Coronary artery (tissue), 2 donors: Measurements from ENCODE around the gene FOXG1.

ENCODE experiments used
- DNase-seq: peaks from one replicate; pipeline ENCODE4 v3.0.0-alpha.2; 2017; ENCODE audit warnings: low spot score
- H3K27ac ChIP-seq, 2 donors: fragments of 200-600 bp; sonication (generic); one replicate each; pipeline ENCODE4 v1.5.1; 2016 to 2019
- H3K4me3 ChIP-seq: fragments of 200-600 bp; sonication (generic); 2 replicates; pipeline ENCODE4 v1.5.1; 2016; ENCODE audit warnings: mild to moderate bottlenecking, moderate library complexity
- TF ChIP-seq, protein P1 (sequence below): fragments of 200-600 bp; sonication (generic); IDR thresholded peaks from one replicate; pipeline ENCODE4 v1.5.1; 2019; ENCODE audit warnings: antibody characterized with exemption

Gene FOXG1

DNA sequence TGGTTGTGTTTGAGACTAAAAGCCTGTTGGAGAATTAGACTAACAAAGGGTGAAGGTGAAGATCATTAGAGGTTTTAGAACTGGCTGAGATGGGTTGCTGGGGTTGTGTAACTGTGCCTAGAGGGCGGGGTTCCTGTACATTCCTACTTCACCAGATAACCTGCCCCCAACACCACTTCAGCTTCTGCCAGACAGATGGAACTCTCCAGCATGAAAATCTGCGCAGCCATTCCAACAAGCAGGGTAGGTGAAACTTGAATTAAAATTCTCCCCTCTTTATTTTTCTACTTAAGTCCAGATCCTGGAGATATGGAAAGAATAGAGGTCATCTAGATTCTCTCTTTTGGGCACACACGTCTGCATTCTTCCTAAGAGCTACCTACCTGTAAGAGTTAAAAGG is 6.0 kb downstream of the FOXG1 start:
- TF ChIP-seq, protein P1, sequence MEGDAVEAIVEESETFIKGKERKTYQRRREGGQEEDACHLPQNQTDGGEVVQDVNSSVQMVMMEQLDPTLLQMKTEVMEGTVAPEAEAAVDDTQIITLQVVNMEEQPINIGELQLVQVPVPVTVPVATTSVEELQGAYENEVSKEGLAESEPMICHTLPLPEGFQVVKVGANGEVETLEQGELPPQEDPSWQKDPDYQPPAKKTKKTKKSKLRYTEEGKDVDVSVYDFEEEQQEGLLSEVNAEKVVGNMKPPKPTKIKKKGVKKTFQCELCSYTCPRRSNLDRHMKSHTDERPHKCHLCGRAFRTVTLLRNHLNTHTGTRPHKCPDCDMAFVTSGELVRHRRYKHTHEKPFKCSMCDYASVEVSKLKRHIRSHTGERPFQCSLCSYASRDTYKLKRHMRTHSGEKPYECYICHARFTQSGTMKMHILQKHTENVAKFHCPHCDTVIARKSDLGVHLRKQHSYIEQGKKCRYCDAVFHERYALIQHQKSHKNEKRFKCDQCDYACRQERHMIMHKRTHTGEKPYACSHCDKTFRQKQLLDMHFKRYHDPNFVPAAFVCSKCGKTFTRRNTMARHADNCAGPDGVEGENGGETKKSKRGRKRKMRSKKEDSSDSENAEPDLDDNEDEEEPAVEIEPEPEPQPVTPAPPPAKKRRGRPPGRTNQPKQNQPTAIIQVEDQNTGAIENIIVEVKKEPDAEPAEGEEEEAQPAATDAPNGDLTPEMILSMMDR, result no peak
- Histone ChIP-seq H3K27ac (no peak overlapping the region), H3K4me3 (no peak overlapping the region)
- DNase-seq, result no peak

DNA sequence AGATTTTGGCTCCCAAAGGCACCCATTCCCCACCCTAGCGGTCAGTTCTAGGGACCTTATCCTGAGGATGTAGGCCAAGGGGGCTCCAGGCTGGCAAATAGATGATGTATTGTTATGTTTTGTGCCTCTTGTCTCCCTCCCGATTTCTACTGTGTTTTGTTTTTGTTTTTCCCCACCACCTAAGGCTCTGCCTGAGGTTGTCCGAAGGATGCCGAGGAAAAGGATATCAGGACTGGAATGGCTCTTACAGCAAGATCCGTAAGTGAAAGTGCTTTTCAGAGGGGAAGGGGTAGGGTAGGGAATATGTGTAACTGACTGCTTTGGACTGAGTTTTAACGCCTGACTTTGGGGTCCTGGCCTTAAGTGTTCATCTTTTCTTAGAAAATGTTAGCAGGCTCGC is 6.6 kb downstream of the FOXG1 start:
- Histone ChIP-seq H3K4me3 (no peak overlapping the region), H3K27ac (no peak overlapping the region)
- DNase-seq, result no peak
- TF ChIP-seq, protein P1, result no peak

DNA sequence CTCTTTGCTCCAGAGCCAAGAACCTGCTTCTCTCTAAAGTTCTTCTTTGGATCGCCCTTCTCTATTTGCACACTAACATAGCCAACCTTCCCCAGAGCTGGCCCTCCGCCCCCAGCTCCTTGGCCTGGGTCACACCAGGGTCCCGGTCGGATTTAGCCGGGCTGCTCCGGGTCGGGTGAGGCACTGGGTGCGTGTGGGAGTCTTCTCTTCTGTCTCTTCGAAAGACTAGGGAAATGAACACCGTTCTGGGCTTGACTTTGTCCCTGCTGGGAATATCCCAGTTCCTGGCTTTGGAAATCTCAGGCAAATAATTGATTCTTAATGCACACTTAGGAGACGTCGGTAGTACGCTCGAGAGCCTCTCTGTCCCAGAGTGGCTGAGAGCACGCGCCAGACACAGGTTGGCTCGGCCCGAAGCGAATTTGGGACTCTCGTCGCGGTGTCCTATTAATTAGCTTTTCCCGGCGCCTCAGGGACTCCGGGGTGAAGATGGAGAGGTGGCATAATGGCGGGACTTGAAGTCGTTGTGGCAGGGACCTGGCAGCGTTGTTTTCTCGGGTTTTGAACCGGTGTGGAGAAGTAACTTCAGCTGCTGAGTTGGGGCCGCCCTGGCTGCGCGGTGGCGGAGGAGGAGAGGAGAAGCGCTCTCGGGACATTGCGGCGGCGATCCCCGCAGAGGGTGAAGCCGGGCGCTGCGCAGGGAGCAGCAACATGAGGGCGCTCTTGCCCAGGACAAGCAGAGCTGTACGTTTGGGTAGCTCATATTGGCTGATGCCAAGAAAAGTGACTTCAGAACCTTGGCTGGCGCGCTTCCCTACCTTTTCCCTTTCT is 7.5 kb downstream of the FOXG1 start:
- DNase-seq, result no peak
- H3K4me3 ChIP-seq, result peak overlapping the region; percentile 6
- TF ChIP-seq, protein P1, result no peak
- H3K27ac ChIP-seq, result no peak overlapping the region

DNA sequence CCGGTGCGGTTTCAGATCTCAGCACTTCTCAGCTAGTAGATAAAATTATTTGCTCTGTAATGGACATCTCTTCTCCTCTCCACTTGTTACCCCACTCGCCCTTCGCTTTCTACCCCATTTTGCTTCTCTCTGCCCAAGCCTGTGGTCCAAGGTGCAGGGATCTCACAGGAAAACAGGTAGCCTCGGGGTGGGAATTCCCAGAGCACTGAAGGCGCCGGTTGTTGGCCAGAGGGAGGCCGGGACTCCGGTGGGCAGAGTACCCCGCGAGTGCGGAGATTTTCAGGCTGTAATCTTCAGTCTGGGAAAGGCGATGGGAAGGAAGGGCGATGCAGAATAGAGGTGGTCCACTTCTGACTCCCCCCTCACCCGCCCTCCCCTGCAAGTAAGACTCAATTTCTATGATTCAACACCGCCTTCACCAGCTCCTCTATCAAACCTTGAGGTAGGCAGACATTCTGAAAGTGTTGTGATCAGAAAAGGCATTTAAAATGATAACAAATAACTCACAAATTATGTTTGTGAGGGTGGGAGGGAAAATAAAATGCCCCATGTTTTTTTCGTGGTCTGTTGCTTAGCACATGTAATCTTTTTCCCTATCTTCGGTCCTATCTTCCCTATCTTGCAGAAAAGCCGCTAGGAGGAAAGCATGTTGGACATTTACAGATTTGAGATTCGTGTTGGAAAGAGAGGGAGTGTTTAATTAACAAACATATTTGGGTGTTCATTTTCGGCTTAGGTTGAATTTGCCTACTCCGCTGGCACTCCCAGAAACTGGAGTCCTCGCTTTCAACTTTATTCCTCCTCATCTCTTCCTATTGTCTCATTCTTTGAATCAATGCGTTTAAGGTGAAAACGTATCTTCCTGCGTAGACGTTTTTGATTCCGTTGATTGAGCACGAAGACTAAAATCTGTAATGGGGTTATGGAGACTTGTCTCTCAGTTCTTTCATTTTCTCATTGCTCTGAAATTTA is 8.5 kb downstream of the FOXG1 start:
- no peak overlapping the region for H3K4me3 ChIP-seq
- DNase-seq, result no peak
- TF ChIP-seq, protein P1, result no peak
- no peak overlapping the region for H3K27ac ChIP-seq

DNA sequence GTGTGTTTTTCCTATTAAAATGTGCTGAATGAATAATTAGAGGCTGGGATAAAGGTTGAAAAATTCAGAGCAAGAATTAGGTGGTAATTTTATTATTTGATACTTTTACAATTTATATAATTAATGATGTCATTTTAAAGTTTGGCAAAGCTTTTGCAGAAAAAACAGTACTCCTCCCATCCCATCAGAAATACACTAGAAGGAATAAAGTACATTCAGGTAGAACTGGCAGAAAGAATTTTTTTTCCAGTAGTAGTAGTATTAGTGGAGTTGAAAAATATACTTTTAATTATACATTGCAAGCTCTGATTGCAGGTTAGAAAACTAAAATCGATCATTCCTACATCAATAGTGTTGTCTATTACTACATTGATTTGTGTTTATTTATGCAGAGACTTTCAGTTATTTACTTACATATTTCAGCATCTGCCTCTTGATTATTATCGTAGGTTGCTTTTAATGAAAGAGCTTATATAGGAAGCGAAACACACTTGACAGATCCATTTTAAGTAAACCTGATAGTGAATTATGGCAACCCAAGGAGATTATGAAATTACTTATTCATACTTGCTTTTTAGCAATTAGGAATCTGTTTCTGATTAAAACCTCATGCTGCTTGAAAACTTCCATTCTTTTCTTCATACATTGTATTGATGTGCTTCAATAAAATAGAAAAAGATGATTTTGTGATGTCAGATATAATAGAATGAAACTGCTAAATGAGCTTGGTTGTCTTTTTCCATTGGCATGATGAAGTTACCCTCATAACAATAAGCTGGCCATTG is 10.1 kb downstream of the FOXG1 start:
- Histone ChIP-seq H3K27ac (no peak overlapping the region), H3K4me3 (no peak overlapping the region)
- TF ChIP-seq, protein P1, result no peak
- DNase-seq, result no peak

DNA sequence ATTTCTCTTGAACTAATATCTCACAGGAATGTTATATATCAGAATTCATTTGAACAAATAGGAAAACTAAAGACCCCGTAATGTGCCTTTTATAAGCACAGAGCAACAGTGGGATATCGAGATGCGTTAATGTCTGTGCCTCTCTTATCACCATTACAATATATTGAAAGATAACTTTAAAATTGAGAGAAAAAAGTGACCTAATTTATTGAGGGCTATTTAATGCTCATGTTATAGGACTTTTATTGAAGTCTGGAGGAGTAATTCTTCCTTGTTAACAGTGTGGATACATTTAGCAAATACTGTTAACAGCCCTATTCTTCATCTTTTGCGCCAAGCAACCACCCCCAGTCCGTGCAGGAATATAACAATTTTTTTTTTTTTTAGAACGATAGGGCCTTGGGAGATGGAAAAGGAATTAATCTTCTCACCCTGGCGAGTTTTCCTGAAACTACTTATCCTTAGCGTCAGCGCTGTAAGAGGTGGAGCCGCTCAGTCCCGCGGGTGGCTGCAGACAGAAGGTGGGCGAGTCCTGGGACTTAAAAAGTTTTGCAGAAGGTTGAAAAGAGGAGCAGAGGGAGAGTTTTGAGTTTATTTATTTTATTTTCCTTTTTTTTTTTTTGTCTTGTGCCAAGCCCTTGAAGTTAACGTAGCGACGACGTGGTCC is 11.0 kb downstream of the FOXG1 start:
- DNase-seq, result no peak
- TF ChIP-seq, protein P1, result no peak
- H3K27ac ChIP-seq, result no peak overlapping the region
- no peak overlapping the region for H3K4me3 ChIP-seq
